Measurements from ENCODE around the gene GZF1. TPM values are rescaled to one million over a fixed set of nuclear protein-coding genes. Genes with fewer than 3 reads are reported as not detected.

Gene GZF1
- total RNA-seq, 4 donors from 2014 or later = 3.4 to 11.8 (median 5.1) TPM

GRCh38 chr20:23327617-23328333, 34.2 kb upstream of the GZF1 start:
- H3K4me1 ChIP-seq = peaks cover 0 to 15% (median 0%) of the 10 kb centered on the region in 3 donors
- H3K4me3 ChIP-seq = no peak overlapping the region
- no peak for TF ChIP-seq POLR2A (IDR thresholded peaks at IDR 0.05)
- TF ChIP-seq CTCF (IDR thresholded peaks at IDR 0.05) = no peak
- H3K27ac ChIP-seq = no peak overlapping the region
- intact Hi-C loops (cut with DNase I) = no loop called here
- H3K27me3 ChIP-seq = no peaks in the 10 kb centered on the region
- DNase-seq = no peak
- no peaks in the 10 kb centered on the region for H3K9me3 ChIP-seq
- no peaks in the 10 kb centered on the region for H3K36me3 ChIP-seq
- WGBS, 2 donors = 92 to 94% methylated on average over 12 to 13 of the region's 15 CpGs

- H3K9me3 ChIP-seq = no peaks in the 10 kb centered on the region
- H3K36me3 ChIP-seq = no peaks in the 10 kb centered on the region
- H3K4me1 ChIP-seq = peaks cover 0 to 15% (median 0%) of the 10 kb centered on the region in 3 donors
- 60% methylated on average over 8 of the region's 8 CpGs for WGBS, 2 donors
- intact Hi-C loops (cut with DNase I) = loop anchor here (10.0 kb wide), 1 partner anchor 637 kb away; no protein-coding TSS in a partner anchor
- DNase-seq = no peak
- H3K4me3 ChIP-seq = no peak overlapping the region
- H3K27ac ChIP-seq = no peak overlapping the region
- H3K27me3 ChIP-seq = no peaks in the 10 kb centered on the region
- TF ChIP-seq CTCF (IDR thresholded peaks at IDR 0.05) (no peak), POLR2A (IDR thresholded peaks at IDR 0.05) (no peak)
Measured at GRCh38 chr20:23331450-23332350, 30.3 kb upstream of the GZF1 start.

GRCh38 chr20:23332467-23332866, 29.5 kb upstream of the GZF1 start:
- intact Hi-C loops (cut with DNase I) = loop anchor here (10.0 kb wide), 1 partner anchor 638 kb away; no protein-coding TSS in a partner anchor
- no peak overlapping the region for H3K4me3 ChIP-seq
- H3K27ac ChIP-seq = no peak overlapping the region
- H3K4me1 ChIP-seq = peaks cover 0 to 15% (median 0%) of the 10 kb centered on the region in 3 donors
- H3K36me3 ChIP-seq = no peaks in the 10 kb centered on the region
- TF ChIP-seq CTCF (IDR thresholded peaks at IDR 0.05) = no peak
- TF ChIP-seq POLR2A (IDR thresholded peaks at IDR 0.05) = no peak
- H3K9me3 ChIP-seq = no peaks in the 10 kb centered on the region
- H3K27me3 ChIP-seq = no peaks in the 10 kb centered on the region
- 34 to 41% methylated on average over 2 of the region's 2 CpGs for WGBS, 2 donors
- DNase-seq = no peak

- Histone ChIP-seq H3K4me3 (no peak overlapping the region), H3K36me3 (no peaks in the 10 kb centered on the region), H3K4me1 (peaks cover 0 to 15% (median 0%) of the 10 kb centered on the region in 3 donors), H3K27me3 (no peaks in the 10 kb centered on the region), H3K27ac (no peak overlapping the region), H3K9me3 (no peaks in the 10 kb centered on the region)
- TF ChIP-seq CTCF (IDR thresholded peaks at IDR 0.05) (no peak), POLR2A (IDR thresholded peaks at IDR 0.05) (no peak)
- no peak for DNase-seq
- intact Hi-C loops (cut with DNase I) = loop anchor here (10.0 kb wide), 1 partner anchor 639 kb away; no protein-coding TSS in a partner anchor
- 59 to 67% methylated on average over 1 to 3 of the region's 3 CpGs for WGBS, 2 donors
Measured at GRCh38 chr20:23334111-23334510, 27.9 kb upstream of the GZF1 start.

- Histone ChIP-seq H3K4me1 (peaks cover 0 to 19% (median 0%) of the 10 kb centered on the region in 3 donors), H3K27me3 (no peaks in the 10 kb centered on the region), H3K9me3 (no peaks in the 10 kb centered on the region), H3K36me3 (no peaks in the 10 kb centered on the region), H3K4me3 (no peak overlapping the region), H3K27ac (no peak overlapping the region)
- intact Hi-C loops (cut with DNase I) = loop anchor here (10.0 kb wide), 1 partner anchor 641 kb away; no protein-coding TSS in a partner anchor
- no peak for DNase-seq
- WGBS, 2 donors = 67 to 69% methylated on average over 3 to 5 of the region's 5 CpGs
- TF ChIP-seq POLR2A (IDR thresholded peaks at IDR 0.05) = no peak
- no peak for TF ChIP-seq CTCF (IDR thresholded peaks at IDR 0.05)
Measured at GRCh38 chr20:23335521-23335920, 26.5 kb upstream of the GZF1 start.
